NOMO-1 (cell line): Measurements from ENCODE around the gene GRM4.
A peak's percentile ranks its signal among the peaks of the same experiment; 100 is the strongest.

Source experiments
- DNase-seq, 2 experiments: peaks; one replicate each; lab custom pipeline; 2025; ENCODE audit not compliant: unreplicated experiment in 2 of 2; lab: John Stamatoyannopoulos, UW

Gene GRM4

DNA sequence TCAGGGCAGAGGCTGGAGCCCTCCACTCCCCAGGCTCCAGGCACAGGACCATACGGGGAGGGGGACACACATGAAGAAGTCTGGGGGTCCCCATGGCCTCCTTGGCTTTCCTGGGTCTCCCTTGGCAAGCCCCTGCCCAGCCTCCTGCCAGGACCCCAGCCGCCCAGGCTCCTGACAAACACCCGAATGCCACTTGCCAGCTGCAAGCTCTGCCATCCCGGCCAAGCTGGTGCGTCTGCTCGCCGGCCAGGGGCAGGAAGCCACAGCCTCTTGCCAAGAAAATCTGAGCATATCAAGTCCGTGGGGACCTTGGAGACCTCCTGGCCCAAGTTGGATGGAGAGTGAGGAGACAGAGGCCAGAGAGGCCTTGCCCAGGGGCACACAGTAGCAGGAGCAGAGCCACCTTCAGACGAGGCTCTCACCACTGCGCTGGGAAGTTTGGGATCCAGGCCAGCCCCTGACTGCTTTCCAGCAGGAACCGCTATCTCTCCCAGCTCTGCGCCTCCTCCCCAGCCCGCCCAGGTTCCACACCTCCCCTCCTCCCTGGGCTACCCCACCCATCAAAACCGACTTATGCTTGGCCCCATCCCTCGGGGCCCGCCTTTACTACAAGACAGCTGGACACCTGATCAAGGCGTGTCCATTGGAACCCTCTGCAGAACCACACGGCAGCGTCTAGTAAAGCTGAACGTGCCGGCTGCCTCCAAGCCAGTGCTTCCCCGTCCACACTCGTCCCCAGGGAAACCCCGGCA, 80.2 kb downstream of the GRM4 start:
- DNase-seq: no peak

DNA sequence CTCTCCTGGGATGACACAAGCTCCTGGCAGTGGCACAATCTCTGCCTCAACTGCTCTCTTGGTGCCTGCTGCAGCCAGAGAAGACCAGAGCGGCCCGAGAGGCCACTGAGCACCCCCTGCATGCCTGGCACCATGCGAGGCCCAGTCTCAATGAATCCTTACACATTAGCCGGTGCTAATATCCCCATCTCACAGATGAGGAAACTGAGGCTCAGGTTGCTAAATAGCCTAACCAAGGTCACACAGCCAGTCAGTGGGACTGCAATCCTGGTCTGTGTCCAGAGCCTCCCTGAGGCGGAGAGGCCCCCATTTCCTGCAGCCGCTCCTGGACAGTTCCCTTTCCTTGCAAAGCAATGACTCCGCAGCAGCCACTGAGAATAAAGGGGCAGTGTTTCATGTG, 81.2 kb downstream of the GRM4 start:
- no peak for DNase-seq

DNA sequence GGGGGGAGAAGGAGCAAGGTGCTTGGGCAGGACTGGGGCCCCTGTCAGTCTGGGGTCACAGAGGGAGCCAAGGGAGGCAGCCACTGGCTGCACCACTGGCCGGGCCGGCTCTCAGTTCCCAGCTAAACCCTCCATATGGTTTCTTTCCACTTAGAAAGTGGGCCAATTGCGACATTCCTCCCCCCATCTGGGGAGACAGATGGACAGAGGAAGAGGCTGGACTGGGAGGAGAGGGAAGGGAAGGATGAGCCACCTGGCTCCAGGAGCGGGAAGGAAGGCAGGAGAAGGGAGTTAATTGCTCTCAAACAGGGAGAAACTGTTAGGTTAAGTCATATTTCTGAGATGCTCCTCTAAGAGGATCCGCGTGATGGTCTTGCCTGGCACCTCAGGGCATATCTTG, 82.2 kb downstream of the GRM4 start:
- no peak for DNase-seq

DNA sequence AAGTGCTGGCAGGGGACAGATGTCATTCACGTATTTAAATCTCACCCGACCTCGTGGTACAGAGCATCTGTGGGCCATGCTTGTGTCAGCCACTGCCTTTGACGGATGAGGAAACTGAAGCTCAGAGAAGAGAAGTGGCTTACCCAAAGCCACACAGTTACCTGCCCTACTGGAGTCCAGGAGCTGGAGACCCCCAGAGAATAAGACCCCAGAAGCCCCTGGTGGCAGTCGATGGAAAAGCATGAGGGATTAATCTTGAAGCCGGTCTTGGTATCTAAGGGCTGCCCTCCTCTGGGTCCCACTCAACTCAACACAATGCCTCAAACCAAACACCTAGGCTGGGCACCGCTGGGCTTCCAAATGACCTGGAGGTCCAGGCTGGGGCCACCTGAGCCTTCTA, 83.1 kb downstream of the GRM4 start:
- no peak for DNase-seq

DNA sequence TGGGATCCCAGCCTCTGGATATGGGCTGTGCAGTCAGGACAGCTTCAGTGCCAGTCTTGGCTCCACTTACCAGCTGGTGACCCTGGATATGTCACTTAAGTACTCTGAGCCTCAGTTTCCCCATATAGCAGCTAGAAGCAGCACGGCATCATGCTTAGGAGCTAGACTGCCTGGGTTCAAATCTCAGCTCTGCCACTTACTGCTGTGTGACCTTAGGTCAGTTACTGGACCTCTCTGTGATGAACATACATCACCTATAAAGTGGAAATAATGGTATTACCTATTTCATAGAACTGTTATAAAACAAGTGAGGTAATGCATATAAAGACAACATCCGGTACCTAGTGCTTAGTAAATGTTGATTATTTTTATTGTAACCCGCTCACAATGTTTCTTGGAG, 83.7 kb downstream of the GRM4 start:
- DNase-seq: no peak

DNA sequence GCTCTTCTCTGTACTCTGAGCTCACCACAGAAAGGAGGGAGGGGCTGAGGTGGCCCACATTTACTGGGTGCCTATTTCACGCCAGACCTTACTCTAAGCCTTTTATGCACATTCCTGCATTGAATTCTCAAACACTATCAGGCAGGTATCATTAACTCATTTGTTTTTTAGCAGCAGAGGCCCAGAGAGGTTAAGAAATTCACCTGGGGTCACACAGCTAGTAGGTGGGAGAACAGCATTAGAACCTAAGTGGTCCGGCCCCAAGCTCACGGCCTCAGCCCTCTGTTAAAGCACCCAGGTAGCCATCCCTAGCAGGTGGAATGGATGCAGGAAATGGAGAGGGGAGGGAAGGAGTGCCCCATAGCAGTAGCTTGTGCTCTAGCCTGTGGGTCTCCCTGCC, 84.5 kb downstream of the GRM4 start:
- DNase-seq: no peak

DNA sequence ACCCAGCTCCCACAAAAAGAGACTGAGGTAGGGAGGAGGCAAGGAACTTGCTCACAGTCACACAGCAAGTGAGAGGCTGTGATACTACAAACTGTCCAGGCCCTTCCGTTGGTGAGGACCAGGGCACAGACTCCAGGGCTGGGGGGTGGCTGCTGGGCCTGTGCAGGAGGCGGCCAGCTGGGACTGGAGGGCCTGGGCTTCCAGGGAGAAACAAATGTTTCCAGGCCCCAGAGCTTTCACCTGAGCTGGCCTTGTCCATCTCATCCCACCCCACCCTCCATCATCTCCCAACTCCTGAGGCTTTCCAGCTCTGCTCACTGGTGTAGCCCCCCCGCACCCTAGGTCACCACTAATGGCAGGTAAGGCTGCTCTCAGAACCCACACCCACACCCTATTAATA, 86.0 kb downstream of the GRM4 start:
- no peak for DNase-seq

DNA sequence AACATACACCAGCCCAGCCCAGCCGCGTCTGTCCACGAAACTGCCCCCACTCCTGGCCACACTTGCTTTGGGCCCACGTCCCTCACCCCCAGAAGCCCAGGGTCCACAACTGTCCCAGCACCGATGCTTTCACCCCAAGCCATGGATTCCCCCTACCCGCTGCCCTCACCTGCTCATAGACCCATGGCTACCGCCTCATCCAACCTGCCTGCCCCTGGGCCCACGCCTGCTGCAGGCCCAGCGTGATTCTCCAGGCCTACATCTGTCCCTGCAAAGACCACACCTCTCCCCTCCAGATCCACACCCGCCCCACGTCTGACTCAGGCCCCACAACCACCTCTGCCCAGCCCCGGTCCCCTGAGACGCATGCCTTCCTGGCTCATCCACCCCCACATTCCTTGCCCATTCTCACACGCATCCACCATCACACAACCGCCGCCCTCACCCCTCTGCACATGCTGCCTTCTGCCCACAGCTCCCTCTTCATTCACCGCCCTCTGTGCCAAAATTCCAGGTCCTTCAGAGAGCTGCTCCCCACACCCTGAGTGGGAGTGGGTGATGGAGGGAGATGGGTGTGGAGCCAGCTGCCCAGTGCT, 86.7 kb downstream of the GRM4 start:
- DNase-seq: no peak

DNA sequence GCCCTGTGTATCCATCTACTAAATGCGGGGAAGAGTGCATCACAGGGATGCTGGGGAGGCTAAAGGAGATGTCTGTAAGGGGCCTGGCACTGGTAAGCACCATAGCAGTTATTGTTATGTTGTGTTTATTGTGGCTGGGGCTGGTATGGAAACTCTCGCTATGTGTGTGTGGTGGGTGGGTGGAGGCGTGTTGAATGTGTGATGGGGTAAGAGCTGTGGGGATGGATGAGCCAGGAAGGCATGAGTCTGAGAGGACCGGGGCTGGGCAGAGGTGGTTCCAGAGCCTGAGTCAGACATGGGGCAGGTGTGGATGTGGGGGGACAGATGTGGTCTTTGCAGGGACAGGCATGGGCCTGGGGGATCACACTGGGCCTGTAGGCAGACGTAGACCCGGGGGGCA, 88.1 kb downstream of the GRM4 start:
- DNase-seq: no peak

DNA sequence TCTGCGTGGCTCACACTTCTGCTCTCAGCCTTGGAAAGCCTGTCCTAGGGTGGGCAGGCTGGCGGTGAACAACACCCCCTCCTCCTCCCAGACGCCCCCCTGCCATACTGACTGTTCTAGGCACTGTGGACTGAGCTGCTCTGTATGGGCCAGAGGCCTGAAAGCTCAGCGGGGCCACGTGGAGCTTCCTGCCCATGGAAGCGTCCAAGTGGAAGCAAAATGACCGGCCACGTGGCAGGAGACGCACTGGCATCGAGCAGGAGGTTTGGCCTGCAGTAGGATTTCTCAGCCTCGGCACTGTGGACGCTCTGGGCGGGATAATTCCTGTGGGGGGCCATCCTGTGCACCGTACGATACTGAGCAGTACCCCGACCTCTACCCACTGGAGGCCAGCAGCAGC, 88.7 kb downstream of the GRM4 start:
- DNase-seq: no peak

DNA sequence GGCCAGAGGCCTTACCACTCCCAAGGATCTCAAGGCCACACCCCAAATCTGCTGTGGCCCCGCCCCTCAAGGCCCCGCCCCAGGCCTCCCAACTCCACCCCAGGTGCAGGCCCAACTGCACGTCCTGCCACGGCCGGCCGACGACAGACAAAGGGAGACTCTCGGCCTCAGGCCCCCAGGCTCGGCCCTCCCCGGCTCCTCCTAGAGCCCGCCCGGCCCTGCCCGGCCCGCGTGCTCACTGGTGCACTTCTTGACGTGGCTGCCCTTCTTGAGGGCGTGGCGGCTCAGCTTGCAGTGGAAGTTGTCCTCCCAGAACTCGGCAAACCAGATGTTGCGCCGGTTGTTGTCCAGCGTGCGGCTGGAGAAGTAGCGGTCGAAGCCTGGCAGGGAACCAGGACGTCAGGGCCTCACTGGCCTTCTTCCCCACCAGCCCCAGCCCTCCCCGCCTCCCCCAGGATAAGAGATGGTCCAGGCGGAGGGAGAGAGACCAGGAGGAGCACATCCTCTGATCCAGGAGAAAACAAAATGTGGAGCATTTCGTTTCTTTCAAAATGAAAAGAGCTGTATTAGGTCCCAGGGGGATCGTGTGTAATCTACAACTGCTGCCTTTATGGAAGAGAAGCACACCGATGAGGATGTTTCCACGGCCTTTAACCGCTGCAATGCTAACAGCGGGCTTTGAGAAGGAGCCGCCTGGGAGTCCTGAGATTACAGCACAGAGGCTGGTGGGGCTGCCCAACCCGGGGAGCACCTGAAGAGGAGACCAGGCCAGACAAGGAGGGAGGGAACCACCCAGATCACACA, 89.4 kb downstream of the GRM4 start:
- no peak for DNase-seq

DNA sequence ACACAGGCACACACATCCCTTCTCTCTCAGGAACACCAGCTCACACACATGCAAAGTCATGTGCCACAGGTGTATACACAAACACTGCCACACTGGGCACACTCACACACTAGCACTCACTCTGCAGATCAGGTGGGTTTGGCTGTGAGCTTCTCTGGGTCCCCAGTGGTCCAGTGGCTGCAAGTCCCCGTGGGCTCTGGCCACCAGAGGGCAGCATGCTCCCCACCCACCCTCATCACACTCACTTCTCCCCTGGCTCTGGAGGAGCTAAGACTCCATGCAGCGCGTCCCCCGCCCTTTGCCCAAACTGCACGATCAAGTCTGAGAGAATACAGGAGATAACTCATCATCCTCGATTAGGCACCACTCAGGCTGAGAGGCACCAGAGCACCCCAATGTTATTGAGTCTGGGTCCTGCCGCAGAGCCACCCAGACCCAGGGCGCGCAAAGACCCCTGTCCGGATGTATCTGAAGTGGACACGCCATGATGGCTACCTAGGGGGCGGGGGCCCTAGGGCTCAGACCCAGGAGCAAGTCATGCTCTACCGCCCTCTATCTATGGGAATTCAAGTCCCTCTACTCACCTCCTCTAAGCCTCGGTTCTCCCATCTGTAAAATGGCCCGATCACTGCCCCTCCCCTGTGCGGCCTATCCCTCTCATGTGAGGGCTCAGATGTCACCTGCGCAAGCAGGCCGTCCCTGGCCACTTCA, 90.5 kb downstream of the GRM4 start:
- DNase-seq: peak; percentile 49 to 53

DNA sequence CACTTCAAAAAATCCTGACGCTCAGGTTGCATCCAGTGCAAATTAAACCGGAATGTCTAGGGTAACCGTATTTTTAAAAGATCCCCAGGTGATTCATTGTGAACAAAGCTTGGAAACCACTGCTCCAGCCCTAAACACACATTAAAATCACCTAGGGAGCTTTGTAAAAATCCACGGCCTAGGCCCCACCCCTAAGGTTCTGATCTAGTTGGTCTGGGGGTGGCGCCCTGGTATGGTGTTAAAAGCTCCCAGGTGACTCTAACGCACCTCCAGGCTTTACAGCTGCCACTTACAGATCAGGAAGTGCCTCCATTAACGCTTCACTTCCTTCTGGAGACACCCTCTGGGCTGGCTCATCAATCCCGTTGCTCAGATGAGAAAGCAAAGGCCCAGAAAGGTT, 92.2 kb downstream of the GRM4 start:
- DNase-seq: no peak

DNA sequence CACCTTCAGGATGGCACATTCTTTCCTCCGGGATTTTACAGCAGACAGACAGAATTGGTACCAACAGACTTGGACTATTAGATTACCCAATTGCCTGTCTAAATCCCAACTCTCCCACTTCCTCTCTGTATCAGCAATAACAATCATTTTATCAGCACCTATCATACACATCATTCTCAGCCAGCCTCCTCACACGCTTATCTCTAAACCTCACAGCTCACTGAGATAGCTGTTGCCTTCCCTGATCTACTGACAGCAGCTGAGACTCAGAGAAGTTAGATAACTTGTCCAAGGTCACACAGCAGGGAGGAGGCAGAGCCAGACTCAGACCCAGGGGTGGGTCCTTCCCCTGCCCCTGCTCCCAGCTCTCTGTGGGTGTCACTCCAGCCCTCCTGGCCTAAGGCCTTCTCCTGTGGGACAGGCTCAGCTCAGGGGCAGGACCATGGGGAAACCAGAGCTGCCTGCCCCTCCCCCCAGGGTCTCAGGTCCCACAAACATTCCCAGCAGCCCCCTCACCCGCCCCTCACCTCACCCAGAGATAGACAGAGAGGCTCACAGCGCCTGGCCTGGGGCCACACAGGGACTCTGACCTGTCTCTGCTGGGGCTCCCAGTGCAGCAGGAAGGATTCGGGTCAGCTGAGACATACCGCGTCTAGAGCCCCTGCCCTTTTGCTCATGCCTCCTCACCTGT, 92.8 kb downstream of the GRM4 start:
- no peak for DNase-seq

DNA sequence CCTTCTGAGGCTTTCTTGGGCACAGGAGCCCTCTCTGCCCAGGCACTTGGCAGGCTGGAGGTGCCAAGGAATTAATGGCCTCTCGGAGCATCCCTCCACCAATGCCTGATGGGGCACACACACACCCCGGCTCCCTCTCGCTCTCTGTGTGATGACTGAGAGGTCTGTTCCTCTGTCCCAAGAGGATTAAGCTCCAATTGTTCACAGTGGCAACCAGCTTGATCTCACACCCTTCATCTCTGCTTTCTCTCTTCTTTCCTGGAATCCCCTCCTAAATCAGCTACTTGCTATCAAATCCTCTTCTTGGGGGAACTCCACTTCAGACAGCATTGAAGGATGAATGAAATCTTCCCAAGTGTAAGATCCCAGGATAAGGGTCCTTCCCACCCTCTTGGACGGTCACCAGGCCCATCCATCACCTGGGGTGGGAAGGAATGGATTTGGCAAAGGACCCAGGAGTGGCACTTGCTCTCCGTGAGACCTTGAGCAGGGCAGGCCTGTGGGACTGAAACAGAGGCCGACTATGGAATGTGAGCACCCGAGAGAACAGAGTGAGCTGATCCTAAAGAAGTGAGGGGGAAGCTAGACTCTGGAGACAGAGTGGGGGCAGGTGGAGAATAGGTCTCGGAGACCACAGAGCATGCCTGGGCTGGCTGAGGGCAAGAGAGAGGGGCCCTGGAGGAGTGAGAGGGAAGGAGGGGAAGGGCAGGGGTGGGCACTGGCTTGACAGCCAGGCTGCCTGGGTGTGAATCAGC, 93.6 kb downstream of the GRM4 start:
- DNase-seq: no peak

DNA sequence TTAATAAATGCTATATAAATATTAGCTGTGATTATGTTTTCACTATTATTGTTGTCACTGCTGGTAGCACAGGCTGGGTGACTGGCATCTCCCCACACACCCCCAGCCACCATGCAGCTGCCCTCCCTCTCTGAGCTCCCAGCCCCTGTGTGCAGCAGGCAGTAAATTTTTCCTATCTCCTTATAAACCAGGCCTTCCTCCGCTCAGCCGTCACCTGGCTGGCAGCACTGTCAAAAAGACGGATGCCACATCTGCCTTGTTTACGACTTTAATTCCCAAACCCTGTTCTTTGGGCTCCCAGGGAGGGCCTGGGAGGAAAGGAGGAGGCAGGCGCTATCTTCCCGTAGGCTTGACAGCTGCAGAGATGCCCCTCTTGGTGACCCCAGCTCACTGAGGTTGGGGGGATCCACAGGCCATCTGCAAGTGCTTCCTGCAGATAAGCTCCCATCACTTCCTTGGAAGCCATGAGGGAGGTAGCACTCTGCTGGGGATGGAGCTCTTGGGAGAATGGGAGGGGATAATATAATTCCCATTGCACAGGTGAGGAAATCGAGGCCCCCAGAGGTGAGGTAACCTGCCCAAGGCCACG, 94.5 kb downstream of the GRM4 start:
- no peak for DNase-seq

DNA sequence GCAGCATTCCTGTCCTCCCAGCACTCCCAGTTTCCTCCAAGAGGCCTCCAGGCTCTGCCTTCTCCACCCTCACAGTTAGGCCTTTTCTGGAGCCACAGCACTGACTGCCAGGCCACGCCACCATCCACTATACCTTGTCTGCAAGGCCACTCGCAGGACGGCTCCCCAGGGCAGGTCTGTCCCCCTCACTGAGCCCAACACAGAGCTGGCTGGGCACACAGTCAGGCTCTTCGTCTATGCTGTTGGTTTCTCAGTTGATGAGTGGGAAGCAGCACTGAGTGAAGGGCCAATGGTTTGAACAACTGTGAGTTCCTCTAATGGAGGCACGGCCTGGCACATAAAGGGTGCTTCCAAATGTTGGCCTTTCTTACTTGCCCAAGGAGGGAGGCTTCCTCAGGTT, 95.2 kb downstream of the GRM4 start:
- no peak for DNase-seq

DNA sequence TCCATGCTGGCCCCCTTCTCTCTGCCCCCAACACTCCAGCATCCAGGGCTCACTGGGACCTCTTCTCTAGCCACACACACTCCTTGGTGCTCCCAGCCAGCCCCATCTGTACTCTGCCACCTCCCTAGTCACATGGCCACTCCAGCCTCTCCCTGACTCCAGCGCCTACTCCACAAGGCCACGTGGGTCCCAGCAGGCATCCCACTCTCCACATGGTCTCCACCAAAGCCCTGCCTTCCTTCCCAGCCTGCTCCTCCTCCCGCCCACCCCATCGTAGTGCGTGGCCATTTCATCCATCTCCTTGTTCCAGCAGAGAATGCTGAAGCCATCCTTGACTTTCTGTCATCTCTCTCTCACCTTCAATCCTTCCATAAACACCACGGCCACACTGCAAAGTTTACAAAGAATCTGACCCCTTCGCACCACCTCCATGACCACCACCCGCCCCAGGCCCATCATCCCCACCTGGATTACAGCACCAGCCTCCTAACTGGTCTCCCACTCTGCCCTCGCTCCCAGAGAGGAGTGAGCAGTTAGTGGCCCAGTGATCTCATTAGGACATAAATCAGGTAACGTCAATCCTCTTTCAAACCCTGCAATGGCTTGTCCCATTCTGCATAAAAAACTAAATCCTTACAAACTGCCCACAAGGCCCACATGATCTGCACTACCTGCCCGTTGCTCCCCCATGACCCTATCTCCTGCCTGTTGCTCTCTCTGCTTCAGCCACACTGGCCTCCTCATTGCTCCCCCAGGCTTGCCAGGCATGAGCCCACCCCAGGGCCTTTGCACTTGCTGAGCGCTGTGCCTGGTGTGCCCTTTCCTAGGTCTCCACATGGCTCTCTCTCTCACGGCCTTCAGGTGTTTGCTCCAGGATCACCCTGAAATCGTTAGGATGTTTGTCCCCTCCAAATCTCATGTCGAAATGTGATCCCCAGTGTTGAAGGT, 96.2 kb downstream of the GRM4 start:
- no peak for DNase-seq
